ENCODE data around the gene DCLK3.

Gene DCLK3

DNA sequence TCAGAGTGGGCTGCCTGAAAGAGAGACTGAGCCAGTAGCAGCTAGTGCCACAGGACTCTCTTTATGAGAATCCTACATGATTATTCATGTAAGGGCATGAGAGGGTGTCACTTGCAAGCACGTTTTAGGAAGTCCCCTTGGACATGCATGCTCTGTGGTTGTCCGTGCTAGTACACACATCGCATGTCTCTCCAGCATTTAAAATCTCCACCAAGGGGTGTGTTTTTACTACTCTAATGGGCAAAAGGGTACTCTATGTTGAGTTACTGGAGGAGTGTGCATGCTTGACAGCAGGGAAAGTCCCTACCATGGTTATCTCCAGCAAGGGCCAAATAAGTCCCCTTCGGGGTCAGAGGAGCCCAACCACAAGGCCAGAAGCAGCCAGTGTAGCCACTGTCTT is 70.7 kb downstream of the DCLK3 start:
- Histone ChIP-seq H4K20me1 (ENCODE audit: insufficient read depth, low read length) (no peaks in the 10 kb centered on the region), H3K4me1 (ENCODE audit: low read length) (no peaks in the 10 kb centered on the region), H3K27ac (ENCODE audit: low read length) (no peak overlapping the region), H3K79me2 (ENCODE audit: low read length) (no peaks in the 10 kb centered on the region), H3K4me2 (ENCODE audit: low read depth, low read length) (no peak overlapping the region), H3K27me3 (replicated peaks; ENCODE audit: insufficient read depth, low read length) (no peaks in the 10 kb centered on the region), H2AFZ (ENCODE audit: low read length) (no peak overlapping the region), H3K9me2 (replicated peaks; ENCODE audit: insufficient read depth, low read length) (no peaks in the 10 kb centered on the region), H3K9ac (ENCODE audit: low read length) (no peak overlapping the region), H3K4me3 (ENCODE audit: low read length) (no peak overlapping the region), H3K36me3 (replicated peaks; ENCODE audit: insufficient read depth, low read length) (no peaks in the 10 kb centered on the region), H3F3A (ENCODE audit: insufficient read depth, low read length) (no peaks in the 10 kb centered on the region), H3K9me3 (replicated peaks; ENCODE audit: insufficient read depth, low read length) (no peaks in the 10 kb centered on the region)
- DNase-seq: no peak
- TF ChIP-seq EZH2phosphoT487 (IDR thresholded peaks at IDR 0.05; ENCODE audit: low read length): no peak
- TF ChIP-seq, protein P1, sequence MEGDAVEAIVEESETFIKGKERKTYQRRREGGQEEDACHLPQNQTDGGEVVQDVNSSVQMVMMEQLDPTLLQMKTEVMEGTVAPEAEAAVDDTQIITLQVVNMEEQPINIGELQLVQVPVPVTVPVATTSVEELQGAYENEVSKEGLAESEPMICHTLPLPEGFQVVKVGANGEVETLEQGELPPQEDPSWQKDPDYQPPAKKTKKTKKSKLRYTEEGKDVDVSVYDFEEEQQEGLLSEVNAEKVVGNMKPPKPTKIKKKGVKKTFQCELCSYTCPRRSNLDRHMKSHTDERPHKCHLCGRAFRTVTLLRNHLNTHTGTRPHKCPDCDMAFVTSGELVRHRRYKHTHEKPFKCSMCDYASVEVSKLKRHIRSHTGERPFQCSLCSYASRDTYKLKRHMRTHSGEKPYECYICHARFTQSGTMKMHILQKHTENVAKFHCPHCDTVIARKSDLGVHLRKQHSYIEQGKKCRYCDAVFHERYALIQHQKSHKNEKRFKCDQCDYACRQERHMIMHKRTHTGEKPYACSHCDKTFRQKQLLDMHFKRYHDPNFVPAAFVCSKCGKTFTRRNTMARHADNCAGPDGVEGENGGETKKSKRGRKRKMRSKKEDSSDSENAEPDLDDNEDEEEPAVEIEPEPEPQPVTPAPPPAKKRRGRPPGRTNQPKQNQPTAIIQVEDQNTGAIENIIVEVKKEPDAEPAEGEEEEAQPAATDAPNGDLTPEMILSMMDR (IDR thresholded peaks at IDR 0.05; ENCODE audit: low read length): no peak
- TF ChIP-seq EZH2 (optimal IDR thresholded peaks at IDR 0.05; ENCODE audit: low read depth, low read length): no peak

DNA sequence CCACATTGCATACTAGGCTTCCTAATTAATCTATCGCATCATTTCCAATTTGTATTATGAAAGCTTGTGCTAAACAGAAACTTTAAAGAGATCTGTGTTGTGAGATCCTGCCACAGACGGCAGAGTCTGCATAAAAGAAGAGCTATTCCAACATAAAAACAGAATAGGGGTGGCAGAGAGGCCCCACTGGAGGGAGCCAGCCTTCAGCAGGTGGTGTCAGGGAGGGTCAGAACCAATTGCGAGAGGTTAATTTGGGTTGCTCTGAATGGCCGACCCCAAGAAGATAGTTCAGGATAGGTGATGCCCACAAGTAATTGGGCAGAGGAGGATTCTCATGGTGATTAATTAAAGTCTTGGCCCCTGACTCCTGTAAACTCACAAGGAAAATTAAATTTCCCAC is 74.8 kb downstream of the DCLK3 start:
- no peak overlapping the region for H3K27ac ChIP-seq (ENCODE audit: low read length)
- DNase-seq: no peak
- no peaks in the 10 kb centered on the region for H3K9me3 ChIP-seq (replicated peaks; ENCODE audit: insufficient read depth, low read length)
- H3K27me3 ChIP-seq (replicated peaks; ENCODE audit: insufficient read depth, low read length): no peaks in the 10 kb centered on the region
- TF ChIP-seq EZH2phosphoT487 (IDR thresholded peaks at IDR 0.05; ENCODE audit: low read length): no peak
- no peak for TF ChIP-seq EZH2 (optimal IDR thresholded peaks at IDR 0.05; ENCODE audit: low read depth, low read length)
- H3K4me1 ChIP-seq (ENCODE audit: low read length): no peaks in the 10 kb centered on the region
- no peaks in the 10 kb centered on the region for H4K20me1 ChIP-seq (ENCODE audit: insufficient read depth, low read length)
- H3K4me2 ChIP-seq (ENCODE audit: low read depth, low read length): no peak overlapping the region
- no peak overlapping the region for H3K9ac ChIP-seq (ENCODE audit: low read length)
- no peaks in the 10 kb centered on the region for H3K9me2 ChIP-seq (replicated peaks; ENCODE audit: insufficient read depth, low read length)
- no peaks in the 10 kb centered on the region for H3K79me2 ChIP-seq (ENCODE audit: low read length)
- H3K36me3 ChIP-seq (replicated peaks; ENCODE audit: insufficient read depth, low read length): no peaks in the 10 kb centered on the region
- H3K4me3 ChIP-seq (ENCODE audit: low read length): no peak overlapping the region
- no peaks in the 10 kb centered on the region for H3F3A ChIP-seq (ENCODE audit: insufficient read depth, low read length)
- no peak overlapping the region for H2AFZ ChIP-seq (ENCODE audit: low read length)

GRCh38 chr3:36688815-36689214 is 75.5 kb downstream of the DCLK3 start:
- no peaks in the 10 kb centered on the region for H3K36me3 ChIP-seq (replicated peaks; ENCODE audit: insufficient read depth, low read length)
- H3K4me2 ChIP-seq (ENCODE audit: low read depth, low read length): no peak overlapping the region
- H3K79me2 ChIP-seq (ENCODE audit: low read length): no peaks in the 10 kb centered on the region
- H3K9ac ChIP-seq (ENCODE audit: low read length): no peak overlapping the region
- H4K20me1 ChIP-seq (ENCODE audit: insufficient read depth, low read length): no peaks in the 10 kb centered on the region
- H3K27me3 ChIP-seq (replicated peaks; ENCODE audit: insufficient read depth, low read length): no peaks in the 10 kb centered on the region
- no peak for DNase-seq
- no peaks in the 10 kb centered on the region for H3F3A ChIP-seq (ENCODE audit: insufficient read depth, low read length)
- H3K4me3 ChIP-seq (ENCODE audit: low read length): no peak overlapping the region
- no peaks in the 10 kb centered on the region for H3K4me1 ChIP-seq (ENCODE audit: low read length)
- H3K9me2 ChIP-seq (replicated peaks; ENCODE audit: insufficient read depth, low read length): no peaks in the 10 kb centered on the region
- no peak overlapping the region for H3K27ac ChIP-seq (ENCODE audit: low read length)
- no peaks in the 10 kb centered on the region for H3K9me3 ChIP-seq (replicated peaks; ENCODE audit: insufficient read depth, low read length)
- TF ChIP-seq EZH2 (optimal IDR thresholded peaks at IDR 0.05; ENCODE audit: low read depth, low read length): no peak
- TF ChIP-seq, protein P1 (IDR thresholded peaks at IDR 0.05; ENCODE audit: low read length): no peak
- TF ChIP-seq EZH2phosphoT487 (IDR thresholded peaks at IDR 0.05; ENCODE audit: low read length): no peak
- no peak overlapping the region for H2AFZ ChIP-seq (ENCODE audit: low read length)

- Histone ChIP-seq H3K9me3 (replicated peaks; ENCODE audit: insufficient read depth, low read length) (no peaks in the 10 kb centered on the region), H3K4me3 (ENCODE audit: low read length) (no peak overlapping the region), H3K4me1 (ENCODE audit: low read length) (no peaks in the 10 kb centered on the region), H3F3A (ENCODE audit: insufficient read depth, low read length) (no peaks in the 10 kb centered on the region), H3K4me2 (ENCODE audit: low read depth, low read length) (no peak overlapping the region), H3K9me2 (replicated peaks; ENCODE audit: insufficient read depth, low read length) (no peaks in the 10 kb centered on the region), H2AFZ (ENCODE audit: low read length) (no peak overlapping the region), H3K9ac (ENCODE audit: low read length) (no peak overlapping the region), H3K27ac (ENCODE audit: low read length) (no peak overlapping the region), H4K20me1 (ENCODE audit: insufficient read depth, low read length) (no peaks in the 10 kb centered on the region), H3K36me3 (replicated peaks; ENCODE audit: insufficient read depth, low read length) (no peaks in the 10 kb centered on the region), H3K79me2 (ENCODE audit: low read length) (no peaks in the 10 kb centered on the region), H3K27me3 (replicated peaks; ENCODE audit: insufficient read depth, low read length) (no peaks in the 10 kb centered on the region)
- no peak for TF ChIP-seq EZH2 (optimal IDR thresholded peaks at IDR 0.05; ENCODE audit: low read depth, low read length)
- DNase-seq: no peak
Observed at GRCh38 chr3:36686516-36686915, 77.8 kb downstream of the DCLK3 start.

Data from MM.1S (cell line).